ENCODE results near the gene MCC.

- TF ChIP-seq, protein P1, sequence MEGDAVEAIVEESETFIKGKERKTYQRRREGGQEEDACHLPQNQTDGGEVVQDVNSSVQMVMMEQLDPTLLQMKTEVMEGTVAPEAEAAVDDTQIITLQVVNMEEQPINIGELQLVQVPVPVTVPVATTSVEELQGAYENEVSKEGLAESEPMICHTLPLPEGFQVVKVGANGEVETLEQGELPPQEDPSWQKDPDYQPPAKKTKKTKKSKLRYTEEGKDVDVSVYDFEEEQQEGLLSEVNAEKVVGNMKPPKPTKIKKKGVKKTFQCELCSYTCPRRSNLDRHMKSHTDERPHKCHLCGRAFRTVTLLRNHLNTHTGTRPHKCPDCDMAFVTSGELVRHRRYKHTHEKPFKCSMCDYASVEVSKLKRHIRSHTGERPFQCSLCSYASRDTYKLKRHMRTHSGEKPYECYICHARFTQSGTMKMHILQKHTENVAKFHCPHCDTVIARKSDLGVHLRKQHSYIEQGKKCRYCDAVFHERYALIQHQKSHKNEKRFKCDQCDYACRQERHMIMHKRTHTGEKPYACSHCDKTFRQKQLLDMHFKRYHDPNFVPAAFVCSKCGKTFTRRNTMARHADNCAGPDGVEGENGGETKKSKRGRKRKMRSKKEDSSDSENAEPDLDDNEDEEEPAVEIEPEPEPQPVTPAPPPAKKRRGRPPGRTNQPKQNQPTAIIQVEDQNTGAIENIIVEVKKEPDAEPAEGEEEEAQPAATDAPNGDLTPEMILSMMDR (IDR thresholded peaks at IDR 0.05 in 4 of 5, conservative IDR thresholded peaks at IDR 0.05 in 1 of 5) = no peak
- no peak for TF ChIP-seq POLR2A (IDR thresholded peaks at IDR 0.05)
Measured at GRCh38 chr5:113274836-113275414, 213.3 kb downstream of the MCC start.
